ENCODE data around the gene AKAP10.

DNA sequence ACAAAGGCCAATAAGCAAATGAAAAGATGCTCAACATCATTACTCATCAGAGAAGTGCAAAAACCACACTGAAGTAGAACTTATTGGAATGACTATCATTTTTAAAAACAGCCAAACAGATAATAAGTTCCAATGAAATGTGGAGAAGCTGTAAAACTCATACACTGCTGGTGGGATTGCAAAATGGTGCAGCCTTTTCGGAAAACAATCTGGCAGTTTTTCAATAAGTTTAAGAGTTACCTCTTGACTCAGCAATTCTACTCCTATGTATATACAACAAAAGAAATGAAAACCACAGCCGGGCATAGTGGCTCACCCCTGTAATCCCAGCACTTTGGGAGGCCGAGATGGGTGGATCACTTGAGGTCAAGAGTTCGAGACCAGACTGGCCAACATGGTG is 49.3 kb downstream of the AKAP10 start:
- TF ChIP-seq POLR2AphosphoS5 (IDR thresholded peaks at IDR 0.05; ENCODE audit: low read length) = no peak
- no peak for TF ChIP-seq HDAC2 (IDR thresholded peaks at IDR 0.05)
- TF ChIP-seq CHD1 (IDR thresholded peaks at IDR 0.05; ENCODE audit: low read depth, low read length) = no peak
- no peak for TF ChIP-seq BRCA1 (IDR thresholded peaks at IDR 0.05; ENCODE audit: low read depth, low read length)
- TF ChIP-seq, protein P1, sequence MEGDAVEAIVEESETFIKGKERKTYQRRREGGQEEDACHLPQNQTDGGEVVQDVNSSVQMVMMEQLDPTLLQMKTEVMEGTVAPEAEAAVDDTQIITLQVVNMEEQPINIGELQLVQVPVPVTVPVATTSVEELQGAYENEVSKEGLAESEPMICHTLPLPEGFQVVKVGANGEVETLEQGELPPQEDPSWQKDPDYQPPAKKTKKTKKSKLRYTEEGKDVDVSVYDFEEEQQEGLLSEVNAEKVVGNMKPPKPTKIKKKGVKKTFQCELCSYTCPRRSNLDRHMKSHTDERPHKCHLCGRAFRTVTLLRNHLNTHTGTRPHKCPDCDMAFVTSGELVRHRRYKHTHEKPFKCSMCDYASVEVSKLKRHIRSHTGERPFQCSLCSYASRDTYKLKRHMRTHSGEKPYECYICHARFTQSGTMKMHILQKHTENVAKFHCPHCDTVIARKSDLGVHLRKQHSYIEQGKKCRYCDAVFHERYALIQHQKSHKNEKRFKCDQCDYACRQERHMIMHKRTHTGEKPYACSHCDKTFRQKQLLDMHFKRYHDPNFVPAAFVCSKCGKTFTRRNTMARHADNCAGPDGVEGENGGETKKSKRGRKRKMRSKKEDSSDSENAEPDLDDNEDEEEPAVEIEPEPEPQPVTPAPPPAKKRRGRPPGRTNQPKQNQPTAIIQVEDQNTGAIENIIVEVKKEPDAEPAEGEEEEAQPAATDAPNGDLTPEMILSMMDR (IDR thresholded peaks at IDR 0.05 in 2 of 3, conservative IDR thresholded peaks at IDR 0.05 in 1 of 3; ENCODE audit: control insufficient read depth in 2 of 3, extremely low read depth in 1 of 3, insufficient read depth in 1 of 3, low read depth in 3 of 3, low read length in 3 of 3) = no peak
- no peak for TF ChIP-seq CBX3 (IDR thresholded peaks at IDR 0.05; ENCODE audit: borderline replicate concordance, low read depth)
- no peak for TF ChIP-seq HCFC1 (IDR thresholded peaks at IDR 0.05; ENCODE audit: low read length)
- TF ChIP-seq SMAD1 (IDR thresholded peaks at IDR 0.05; ENCODE audit: low read depth, partially characterized antibody) = no peak
- no peak for TF ChIP-seq CREM (IDR thresholded peaks at IDR 0.05; ENCODE audit: low read depth)
- no peak for TF ChIP-seq EGR1 (IDR thresholded peaks at IDR 0.05; ENCODE audit: borderline replicate concordance in 1 of 2, low read depth in 2 of 2, low read length in 2 of 2)
- no peak for TF ChIP-seq KLF5 (IDR thresholded peaks at IDR 0.05; ENCODE audit: partially characterized antibody)
